DMS 273 treated with DMSO at 0.1 percent for 48 hours (cell line): Measurements from ENCODE around the gene SMYD4.
"Not testable (repeated sequence)": the region's sequence is repeated elsewhere in the genome, so short reads cannot be mapped to it uniquely, and the experiment has no call there.

Source experiments
- DNase-seq: peaks from one replicate; lab custom pipeline; 2025; lab: John Stamatoyannopoulos, UW

SMYD4 gene

GRCh38 chr17:1829592-1830257 lies at the start of gene SMYD4, which contains the start of gene RPA1:
Gene SMYD4, minus strand, starts transcription at chr17:1829902. Its CDS starts 1,908 bp downstream, at chr17:1827994.
Gene RPA1, plus strand, starts transcription at chr17:1830005. Its CDS starts 89 bp downstream, at chr17:1830094.
- peak; percentile 58 for DNase-seq

DNA sequence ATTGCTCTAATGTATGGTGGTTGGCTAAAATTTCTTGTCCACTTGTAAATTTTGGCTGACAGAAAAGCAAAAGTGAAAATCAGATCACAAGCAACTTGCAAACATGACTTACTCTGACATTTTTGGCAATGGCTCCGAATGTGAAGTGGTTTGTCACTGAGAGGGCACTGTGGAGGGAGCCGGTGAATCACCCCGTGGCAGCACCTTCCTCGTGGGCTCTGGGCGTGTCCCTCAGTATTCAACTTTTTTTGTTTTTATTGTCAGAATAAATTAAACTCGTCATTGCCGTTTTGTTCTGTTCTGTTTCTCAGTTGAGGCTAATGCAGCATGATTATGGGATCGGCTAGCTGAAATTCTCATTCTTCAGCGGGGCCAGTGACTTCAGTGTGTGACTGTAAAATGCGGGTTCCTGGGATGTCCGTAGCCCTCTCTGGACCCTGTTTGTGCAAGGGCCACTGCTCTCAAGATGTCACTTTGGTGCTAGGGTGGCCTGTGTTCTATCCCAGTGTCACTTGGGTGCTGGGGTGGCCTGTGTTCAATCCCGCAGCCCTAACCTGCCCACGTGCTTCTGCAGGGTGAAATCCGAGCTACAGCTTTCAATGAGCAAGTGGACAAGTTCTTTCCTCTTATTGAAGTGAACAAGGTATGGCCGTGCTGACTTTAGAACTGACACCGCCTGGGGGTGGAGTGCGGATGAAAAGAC lies 48.9 kb upstream of the SMYD4 start:
- no peak for DNase-seq

- DNase-seq = no peak
Observed at GRCh38 chr17:1875597-1875996, 45.9 kb upstream of the SMYD4 start.

DNA sequence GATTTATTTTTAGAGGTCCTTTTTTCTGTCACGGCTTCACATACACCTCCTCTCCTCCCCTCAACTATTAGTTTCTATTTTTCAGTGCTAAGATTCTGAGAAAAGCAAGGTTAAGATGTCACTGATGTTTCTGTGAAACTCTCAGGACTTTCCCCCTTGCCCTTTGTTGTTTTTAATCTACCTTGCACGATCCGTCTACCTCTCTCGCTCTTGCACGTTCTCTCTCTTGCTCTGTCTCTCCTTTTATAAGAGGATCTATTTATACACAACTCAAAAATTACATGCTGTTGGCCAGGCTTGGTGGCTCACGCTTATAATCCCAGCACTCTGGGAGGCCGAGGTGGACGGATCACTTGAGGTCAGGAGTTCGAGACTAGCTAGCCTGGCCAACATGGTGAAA lies 43.7 kb upstream of the SMYD4 start:
- DNase-seq = no peak

DNA sequence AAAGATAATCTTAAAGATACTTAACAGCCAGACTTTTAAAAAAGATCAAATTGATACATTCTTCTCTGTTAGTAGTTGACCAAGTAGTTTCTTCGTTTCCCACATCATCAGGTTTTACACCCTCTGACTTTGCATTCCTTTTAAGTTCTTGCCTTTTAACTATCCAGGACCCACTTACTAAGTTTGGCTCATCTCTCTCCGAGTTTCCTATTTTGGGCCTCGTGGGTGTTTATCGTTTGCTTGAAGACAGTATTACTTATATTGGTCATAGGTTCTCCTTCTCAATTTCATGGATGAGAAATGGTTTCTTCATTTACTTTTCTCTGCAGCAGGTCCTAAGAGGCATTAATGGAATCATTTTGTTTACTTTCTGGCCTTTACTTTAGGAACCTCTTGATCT lies 43.3 kb upstream of the SMYD4 start:
- no peak for DNase-seq

- no peak for DNase-seq
Observed at GRCh38 chr17:1872254-1872653, 42.6 kb upstream of the SMYD4 start.

GRCh38 chr17:1871756-1872155 lies 42.1 kb upstream of the SMYD4 start:
- DNase-seq = no peak

DNA sequence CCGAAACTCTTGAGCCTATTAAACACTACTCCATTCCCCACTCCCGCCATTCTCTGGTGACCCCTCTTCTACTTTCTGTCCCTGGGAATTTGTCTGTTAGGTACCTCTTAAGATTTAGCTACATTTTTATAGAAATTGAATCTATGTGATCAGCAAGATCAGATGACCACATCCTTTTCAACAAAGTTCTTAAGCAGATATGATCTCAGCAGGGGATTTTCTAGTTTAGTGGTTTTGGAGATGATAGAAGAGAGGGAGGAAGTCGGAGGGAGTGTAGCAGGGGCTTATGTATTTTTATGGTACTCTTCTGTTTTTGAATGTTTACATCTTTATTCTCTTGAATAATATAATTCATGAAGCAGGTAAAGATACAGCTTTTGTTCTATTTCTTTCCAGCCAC lies 40.9 kb upstream of the SMYD4 start:
- DNase-seq = no peak

DNA sequence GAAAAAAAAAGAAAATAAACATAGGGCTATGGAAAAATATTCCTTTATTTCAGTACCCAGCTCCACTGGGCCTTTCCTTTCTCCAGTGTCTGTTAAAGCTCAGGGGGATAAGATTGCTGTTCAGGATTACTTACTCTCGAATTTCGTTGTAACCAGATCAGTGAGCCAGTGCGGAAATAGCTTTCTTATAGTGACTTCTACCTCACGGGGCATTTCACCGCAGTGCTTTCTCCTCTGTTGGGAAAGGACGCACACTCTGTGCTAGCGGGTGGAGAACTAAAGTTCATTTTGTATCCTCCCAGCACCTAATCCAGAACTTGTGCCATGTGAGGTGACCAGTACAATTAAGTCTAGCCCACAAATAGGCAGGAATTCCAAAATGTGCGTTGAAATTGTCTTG lies 38.4 kb upstream of the SMYD4 start:
- no peak for DNase-seq

- DNase-seq = no peak
Observed at GRCh38 chr17:1867307-1867706, 37.6 kb upstream of the SMYD4 start.

GRCh38 chr17:1865252-1866037 lies 35.7 kb upstream of the SMYD4 start:
- no peak for DNase-seq

DNA sequence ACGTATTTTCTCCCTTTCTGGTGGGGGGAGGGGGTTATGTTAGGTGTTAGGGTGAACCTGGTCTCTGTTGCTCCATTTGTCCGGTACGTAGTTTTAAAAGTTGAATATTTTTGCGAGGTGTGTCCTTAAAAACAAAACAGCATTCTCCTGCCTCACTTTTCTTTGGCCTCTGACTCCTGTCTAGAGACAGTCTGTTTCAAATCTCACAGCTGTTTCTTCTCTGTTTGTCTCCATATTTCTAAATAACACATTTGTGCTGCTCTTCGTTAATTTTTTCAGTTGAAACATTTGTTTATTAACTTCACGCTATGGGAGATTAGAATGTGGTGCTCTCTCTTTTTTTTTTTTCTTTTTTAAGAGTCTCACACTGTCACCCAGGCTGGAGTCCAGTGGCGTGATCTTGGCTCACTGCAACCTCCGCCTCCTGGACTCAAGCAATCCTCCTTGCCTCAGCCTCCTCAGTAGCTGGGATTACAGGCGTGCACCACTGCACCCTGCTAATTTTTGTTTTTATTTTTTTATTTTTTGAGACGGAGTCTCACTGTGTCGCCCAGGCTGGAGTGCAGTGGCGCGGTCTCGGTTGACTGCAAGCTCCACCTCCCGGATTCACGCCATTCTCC lies 31.8 kb upstream of the SMYD4 start:
- DNase-seq = no peak

DNA sequence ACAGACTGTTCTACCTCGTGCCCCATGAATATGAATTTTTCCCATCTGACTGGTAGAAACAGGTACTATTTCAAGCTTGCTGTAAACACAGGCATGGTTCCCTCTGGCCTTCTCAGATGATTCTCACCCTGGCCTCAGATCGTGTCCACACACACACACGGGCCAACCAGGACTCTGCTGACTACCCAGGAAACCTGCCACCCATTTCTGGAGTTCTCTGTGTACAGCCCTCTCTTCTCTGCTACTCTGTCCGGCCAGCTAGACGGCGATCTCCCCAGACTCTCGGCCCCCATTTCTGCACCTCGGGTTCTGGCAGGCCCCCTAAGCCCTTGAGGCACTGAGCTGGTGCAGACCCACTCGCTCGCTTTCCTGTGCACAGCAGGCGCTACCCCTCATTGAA lies 31.3 kb upstream of the SMYD4 start:
- no peak for DNase-seq

DNA sequence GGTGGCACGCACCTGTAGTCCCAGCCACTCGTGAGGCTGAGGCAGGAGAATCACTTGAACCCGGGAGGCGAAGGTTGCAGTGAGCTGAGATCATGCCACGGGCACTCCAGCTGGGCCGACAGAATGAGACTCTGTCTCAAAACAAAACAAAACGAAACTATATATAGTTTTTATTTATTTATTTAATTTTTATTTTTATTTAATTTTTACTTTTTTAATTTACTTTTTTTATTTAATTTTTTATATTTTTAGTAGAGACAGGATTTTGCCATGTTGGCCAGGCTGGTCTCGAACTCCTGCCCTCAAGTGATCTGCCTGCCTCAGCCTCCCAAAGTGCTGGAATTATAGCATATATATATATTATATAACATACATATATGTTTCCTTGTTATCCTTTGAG lies 26.8 kb upstream of the SMYD4 start:
- DNase-seq = not testable (repeated sequence)

- DNase-seq = no peak
Observed at GRCh38 chr17:1853698-1854097, 24.0 kb upstream of the SMYD4 start.

DNA sequence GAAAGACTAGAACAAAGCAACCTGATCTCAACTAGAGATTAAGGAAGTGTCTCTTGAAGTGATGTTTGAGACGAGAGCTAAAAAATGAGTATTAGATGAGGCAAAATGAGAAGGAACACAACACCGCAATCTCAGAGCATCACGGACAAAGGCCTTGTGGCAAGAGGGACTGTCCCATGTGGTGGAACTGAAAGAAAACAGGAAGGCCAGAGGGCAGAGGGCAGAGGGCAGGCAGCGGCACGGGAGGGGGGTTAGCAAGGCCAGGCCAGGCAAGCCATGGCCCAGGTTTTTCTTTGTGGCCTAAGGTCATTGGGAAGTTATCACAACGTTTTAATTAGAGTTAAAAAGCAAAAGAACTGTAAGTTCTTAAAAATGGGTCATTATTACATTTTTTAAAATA lies 22.6 kb upstream of the SMYD4 start:
- no peak for DNase-seq

- DNase-seq = no peak
Observed at GRCh38 chr17:1847191-1847590, 17.5 kb upstream of the SMYD4 start.

GRCh38 chr17:1843947-1844346 lies 14.2 kb upstream of the SMYD4 start:
- no peak for DNase-seq

- DNase-seq = no peak
Observed at GRCh38 chr17:1839516-1839915, 9.8 kb upstream of the SMYD4 start.

- DNase-seq = no peak
Observed at GRCh38 chr17:1834380-1835149, 4.9 kb upstream of the SMYD4 start.

DNA sequence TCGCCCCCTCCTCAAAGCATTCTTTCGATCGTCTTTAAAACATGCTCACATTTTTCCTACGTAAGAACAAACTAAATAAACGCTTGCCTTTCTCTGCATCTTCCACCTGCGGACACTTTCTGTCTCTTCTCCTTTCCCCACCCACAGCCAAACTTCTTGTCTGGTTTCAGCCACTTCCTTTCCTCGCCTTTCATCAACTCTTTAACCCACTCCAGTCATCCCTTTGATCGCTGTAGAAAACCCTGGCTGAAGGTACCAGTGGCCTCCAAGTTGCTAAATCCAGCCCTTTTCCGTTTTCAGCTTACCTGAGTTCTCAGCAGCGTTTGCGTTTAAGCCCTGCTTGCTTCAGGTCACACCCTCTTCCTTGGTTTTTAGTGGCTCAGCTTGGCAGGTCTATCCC lies 586 bp upstream of the SMYD4 start:
- DNase-seq = no peak

GRCh38 chr17:1829216-1829591 lies 498 bp downstream of the SMYD4 start:
- DNase-seq = no peak
